Measurements from ENCODE around the gene CSAD. TPM values are rescaled to one million over a fixed set of nuclear protein-coding genes. Genes with fewer than 3 reads are reported as not detected.
A peak's percentile ranks its signal among the peaks of the same experiment; 100 is the strongest.

The CSAD gene
- total and polyA plus RNA-seq, 2 of the 13 experiments (the other 11 are each of a cell fraction or from before 2014, with no cell fraction given) = 7.2 to 23.5 TPM

- TF ChIP-seq, protein P1, sequence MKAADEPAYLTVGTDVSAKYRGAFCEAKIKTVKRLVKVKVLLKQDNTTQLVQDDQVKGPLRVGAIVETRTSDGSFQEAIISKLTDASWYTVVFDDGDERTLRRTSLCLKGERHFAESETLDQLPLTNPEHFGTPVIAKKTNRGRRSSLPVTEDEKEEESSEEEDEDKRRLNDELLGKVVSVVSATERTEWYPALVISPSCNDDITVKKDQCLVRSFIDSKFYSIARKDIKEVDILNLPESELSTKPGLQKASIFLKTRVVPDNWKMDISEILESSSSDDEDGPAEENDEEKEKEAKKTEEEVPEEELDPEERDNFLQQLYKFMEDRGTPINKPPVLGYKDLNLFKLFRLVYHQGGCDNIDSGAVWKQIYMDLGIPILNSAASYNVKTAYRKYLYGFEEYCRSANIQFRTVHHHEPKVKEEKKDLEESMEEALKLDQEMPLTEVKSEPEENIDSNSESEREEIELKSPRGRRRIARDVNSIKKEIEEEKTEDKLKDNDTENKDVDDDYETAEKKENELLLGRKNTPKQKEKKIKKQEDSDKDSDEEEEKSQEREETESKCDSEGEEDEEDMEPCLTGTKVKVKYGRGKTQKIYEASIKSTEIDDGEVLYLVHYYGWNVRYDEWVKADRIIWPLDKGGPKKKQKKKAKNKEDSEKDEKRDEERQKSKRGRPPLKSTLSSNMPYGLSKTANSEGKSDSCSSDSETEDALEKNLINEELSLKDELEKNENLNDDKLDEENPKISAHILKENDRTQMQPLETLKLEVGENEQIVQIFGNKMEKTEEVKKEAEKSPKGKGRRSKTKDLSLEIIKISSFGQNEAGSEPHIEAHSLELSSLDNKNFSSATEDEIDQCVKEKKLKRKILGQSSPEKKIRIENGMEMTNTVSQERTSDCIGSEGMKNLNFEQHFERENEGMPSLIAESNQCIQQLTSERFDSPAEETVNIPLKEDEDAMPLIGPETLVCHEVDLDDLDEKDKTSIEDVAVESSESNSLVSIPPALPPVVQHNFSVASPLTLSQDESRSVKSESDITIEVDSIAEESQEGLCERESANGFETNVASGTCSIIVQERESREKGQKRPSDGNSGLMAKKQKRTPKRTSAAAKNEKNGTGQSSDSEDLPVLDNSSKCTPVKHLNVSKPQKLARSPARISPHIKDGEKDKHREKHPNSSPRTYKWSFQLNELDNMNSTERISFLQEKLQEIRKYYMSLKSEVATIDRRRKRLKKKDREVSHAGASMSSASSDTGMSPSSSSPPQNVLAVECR (CRISPR knock-in tag; IDR thresholded peaks at IDR 0.05; ENCODE audit: borderline replicate concordance) = peak; percentile 33; the same call in 1 of the 2 replicates
- no peak for TF ChIP-seq JUND (CRISPR knock-in tag; IDR thresholded peaks at IDR 0.05)
- TF ChIP-seq TBX3 (IDR thresholded peaks at IDR 0.05; ENCODE audit: borderline replicate concordance) = 0 out of 2 replicates have a peak, but pooled peaks have one; percentile 13
- TF ChIP-seq MLLT10 (CRISPR knock-in tag; IDR thresholded peaks at IDR 0.05) = no peak
- no peak for TF ChIP-seq ZNF33A (CRISPR knock-in tag; IDR thresholded peaks at IDR 0.05; ENCODE audit: borderline replicate concordance)
- TF ChIP-seq SRSF1 (optimal IDR thresholded peaks at IDR 0.05; ENCODE audit: low read depth, low read length) = no peak
- TF ChIP-seq PTBP1 (IDR thresholded peaks at IDR 0.05; ENCODE audit: low read depth, low read length, poor library complexity, severe bottlenecking) = no peak
- TF ChIP-seq GABPB1 (CRISPR knock-in tag; IDR thresholded peaks at IDR 0.05) = peak; percentile 66
- peak; percentile 52; the same call in 1 of the 2 replicates for TF ChIP-seq HIVEP1 (CRISPR knock-in tag; IDR thresholded peaks at IDR 0.05)
- TF ChIP-seq ZNF574 (CRISPR knock-in tag; IDR thresholded peaks at IDR 0.05) = peak; percentile 48; the same call in 1 of the 2 replicates
- no peak for TF ChIP-seq DR1 (CRISPR knock-in tag; IDR thresholded peaks at IDR 0.05)
- TF ChIP-seq GABPA (IDR thresholded peaks at IDR 0.05; ENCODE audit: low read depth, low read length) = no peak
- peak; percentile 65; the same call in 1 of the 2 replicates for TF ChIP-seq GABPA (CRISPR knock-in tag; IDR thresholded peaks at IDR 0.05; ENCODE audit: low read depth)
- TF ChIP-seq ZNF790 (CRISPR knock-in tag; IDR thresholded peaks at IDR 0.05; ENCODE audit: borderline replicate concordance) = no peak
- TF ChIP-seq ZNF251 (CRISPR knock-in tag; IDR thresholded peaks at IDR 0.05) = no peak
- no peak for TF ChIP-seq ZIK1 (CRISPR knock-in tag; IDR thresholded peaks at IDR 0.05; ENCODE audit: borderline replicate concordance, low read depth)
- TF ChIP-seq ZNF232 (CRISPR knock-in tag; IDR thresholded peaks at IDR 0.05; ENCODE audit: borderline replicate concordance) = no peak
- peak; percentile 71; the same call in 1 of the 2 replicates for TF ChIP-seq ERF (CRISPR knock-in tag; IDR thresholded peaks at IDR 0.05)
- no peak for TF ChIP-seq ZNF335 (CRISPR knock-in tag; IDR thresholded peaks at IDR 0.05)
- TF ChIP-seq, protein P2, sequence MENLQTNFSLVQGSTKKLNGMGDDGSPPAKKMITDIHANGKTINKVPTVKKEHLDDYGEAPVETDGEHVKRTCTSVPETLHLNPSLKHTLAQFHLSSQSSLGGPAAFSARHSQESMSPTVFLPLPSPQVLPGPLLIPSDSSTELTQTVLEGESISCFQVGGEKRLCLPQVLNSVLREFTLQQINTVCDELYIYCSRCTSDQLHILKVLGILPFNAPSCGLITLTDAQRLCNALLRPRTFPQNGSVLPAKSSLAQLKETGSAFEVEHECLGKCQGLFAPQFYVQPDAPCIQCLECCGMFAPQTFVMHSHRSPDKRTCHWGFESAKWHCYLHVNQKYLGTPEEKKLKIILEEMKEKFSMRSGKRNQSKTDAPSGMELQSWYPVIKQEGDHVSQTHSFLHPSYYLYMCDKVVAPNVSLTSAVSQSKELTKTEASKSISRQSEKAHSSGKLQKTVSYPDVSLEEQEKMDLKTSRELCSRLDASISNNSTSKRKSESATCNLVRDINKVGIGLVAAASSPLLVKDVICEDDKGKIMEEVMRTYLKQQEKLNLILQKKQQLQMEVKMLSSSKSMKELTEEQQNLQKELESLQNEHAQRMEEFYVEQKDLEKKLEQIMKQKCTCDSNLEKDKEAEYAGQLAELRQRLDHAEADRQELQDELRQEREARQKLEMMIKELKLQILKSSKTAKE (CRISPR knock-in tag; IDR thresholded peaks at IDR 0.05; ENCODE audit: borderline replicate concordance) = peak; percentile 86
Measured at GRCh38 chr12:53145383-53146260, 35.1 kb downstream of the CSAD start (continued).

All from HepG2 (cell line).